GM21526 (cell line): ENCODE measurements around the gene ADAMTS3.

Experiments used
- ATAC-seq: cut with Tn5 transposase; IDR thresholded peaks from one replicate; pipeline ENCODE4 v1.9.1; 2021; ENCODE audit warnings: moderate library complexity; ENCODE audit not compliant: unreplicated experiment, low FRiP score

ADAMTS3 gene

GRCh38 chr4:72358483-72358882, 210.5 kb downstream of the ADAMTS3 start:
- no peak for ATAC-seq

GRCh38 chr4:72357908-72358307, 211.1 kb downstream of the ADAMTS3 start:
- ATAC-seq: no peak

DNA sequence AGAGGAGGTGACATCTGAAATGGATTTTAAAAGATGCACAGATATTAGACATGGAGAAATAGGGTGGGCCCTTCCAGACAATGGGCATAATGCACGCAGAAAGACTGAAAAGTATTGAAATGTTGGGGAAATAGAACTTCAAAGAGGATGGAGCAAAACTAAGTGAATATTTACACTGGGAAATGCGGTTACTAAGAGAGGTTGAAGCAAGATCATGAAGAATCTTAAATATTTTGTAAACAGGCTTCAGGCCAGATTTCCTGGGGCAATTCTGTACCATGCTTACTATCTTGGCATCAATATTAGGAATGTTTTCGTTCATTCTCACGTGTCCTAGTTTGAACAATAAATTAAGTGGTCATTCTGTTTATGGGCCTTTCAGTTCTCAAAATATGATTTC, 216.3 kb downstream of the ADAMTS3 start:
- no peak for ATAC-seq

DNA sequence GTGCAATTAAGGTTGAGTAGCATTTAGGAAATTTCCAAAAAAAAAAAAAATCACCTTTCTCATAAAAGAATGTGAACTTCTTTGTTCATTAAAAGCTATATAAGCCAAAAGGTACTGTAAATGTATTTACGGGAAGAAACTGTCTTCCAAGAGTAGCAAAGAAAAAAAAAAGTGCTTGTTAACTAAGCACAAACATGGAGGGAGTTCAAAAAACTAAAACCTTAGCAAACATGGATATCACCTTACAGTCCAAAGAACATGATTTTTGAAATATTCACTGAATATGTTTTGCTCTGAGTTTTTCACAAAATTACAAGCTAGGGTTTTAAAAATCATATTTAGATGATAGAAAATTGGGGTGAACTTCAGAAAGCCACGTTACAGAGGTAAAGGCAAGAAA, 217.5 kb downstream of the ADAMTS3 start:
- no peak for ATAC-seq

DNA sequence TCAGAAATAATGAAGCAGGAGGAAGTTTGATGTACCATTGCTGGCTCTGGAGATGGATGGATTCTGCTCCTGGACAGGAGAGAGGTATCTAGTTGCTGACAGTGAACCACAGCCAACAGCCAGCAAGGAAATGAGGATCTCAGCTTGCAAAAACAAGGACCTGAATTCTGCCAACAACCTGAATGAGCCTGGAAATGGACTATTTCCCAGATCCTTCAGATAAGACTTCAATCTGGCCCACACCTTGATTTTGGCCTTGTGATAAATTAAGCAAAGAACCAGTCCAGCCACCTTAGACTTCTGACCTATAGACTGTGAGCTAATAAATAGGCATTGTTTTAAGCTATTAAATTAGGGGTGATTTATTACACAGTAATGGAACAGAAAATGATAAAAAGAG, 220.3 kb downstream of the ADAMTS3 start:
- no peak for ATAC-seq

GRCh38 chr4:72344418-72344817, 224.6 kb downstream of the ADAMTS3 start:
- ATAC-seq: no peak

DNA sequence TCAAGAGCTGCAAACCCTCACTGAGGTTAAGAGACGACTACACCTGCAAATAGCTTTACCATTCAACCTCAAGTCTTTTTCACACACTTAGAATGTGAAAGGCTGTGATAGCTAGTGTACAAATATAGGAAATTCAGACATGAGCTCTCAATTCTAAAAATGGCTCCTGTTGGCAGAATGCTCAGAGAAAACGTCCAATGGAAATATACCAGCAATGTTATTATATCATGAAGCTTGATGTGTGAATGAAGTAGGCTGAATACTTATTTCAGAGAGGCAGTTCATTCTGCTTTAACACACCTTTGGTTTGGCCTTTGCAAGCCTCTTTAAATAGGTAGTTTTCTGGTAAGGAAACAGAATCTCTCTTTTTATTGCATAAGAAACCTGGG, 227.6 kb downstream of the ADAMTS3 start:
- no peak for ATAC-seq

- no peak for ATAC-seq
Measured at GRCh38 chr4:72340803-72341431, 228.1 kb downstream of the ADAMTS3 start.

DNA sequence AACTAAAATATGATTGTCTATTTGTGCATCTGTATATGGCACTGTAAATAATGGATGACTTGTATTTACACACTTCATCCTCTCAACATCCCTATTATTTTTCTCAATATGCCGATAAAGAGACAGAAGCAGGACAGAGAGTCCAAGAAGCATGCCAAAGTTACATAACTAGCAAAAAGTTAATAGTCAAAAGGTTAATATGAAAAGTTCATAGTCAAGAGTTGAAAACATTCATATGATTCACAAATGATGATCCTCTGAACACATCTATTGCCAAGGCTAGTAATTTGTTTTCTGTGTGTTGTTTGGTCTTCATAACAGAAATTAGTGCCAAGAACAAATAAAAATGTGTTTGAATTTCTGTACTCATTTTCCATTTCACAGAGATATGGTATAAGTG, 231.0 kb downstream of the ADAMTS3 start:
- no peak for ATAC-seq

DNA sequence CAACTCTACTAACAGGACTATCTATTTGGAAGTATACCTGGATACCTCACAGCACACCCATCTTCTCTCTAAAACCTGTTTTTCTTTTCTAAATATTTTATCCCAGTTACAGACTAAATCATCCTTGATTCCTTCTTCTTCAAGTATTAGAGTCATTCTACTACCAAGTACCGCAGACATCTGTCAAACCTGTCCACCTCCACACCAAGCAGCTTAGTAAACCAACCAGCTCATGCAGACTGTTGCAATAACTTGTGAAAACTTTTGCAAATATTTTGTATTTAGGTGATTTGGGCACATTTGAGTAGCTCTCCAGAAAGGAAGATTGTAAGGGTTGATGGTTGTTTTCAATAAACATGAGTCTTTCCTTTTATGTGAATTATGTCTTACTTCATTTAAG, 238.6 kb downstream of the ADAMTS3 start:
- ATAC-seq: no peak

DNA sequence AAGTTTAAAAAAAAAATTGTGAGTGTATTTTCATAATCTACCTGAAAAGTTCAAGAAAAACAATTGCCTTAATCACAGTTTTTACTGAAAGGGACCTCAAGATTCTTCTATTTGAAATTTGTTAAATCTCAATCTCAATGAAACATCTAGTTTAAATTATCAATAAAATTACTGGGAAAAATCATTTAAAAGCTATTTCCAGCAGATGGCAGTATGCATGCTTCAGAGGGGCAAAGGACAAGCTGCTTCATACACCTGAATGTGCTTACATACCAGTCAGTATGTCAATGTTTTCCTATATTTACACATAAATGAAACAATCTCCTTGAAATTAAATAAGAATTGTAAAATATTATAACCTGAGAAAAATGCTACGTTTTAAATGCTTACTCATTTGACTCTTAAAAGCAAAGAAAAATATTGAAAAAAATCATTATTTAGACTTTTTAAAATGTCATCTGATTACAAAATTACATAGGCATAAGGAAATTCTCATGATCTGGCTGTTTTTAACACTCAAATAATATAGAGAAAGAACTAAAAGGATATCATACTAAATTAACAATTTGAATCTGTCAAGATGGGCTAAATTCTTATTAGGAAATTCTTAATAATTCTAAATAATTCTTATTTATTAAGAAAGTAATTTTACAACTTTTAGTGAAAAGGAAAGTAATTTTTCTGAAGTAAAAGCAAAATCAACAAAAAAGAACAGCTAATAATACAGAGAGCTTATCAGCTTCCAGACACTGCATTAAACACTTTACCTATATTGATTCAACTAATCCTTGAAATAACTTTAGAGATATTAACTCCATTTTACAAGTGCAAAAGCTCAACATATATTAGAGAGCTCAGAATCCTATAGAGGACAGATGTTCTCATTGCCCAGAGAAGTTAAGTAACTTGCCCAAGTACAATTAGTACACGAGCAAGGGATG, 242.1 kb downstream of the ADAMTS3 start:
- ATAC-seq: no peak

- ATAC-seq: no peak
Measured at GRCh38 chr4:72325215-72325614, 243.8 kb downstream of the ADAMTS3 start.

DNA sequence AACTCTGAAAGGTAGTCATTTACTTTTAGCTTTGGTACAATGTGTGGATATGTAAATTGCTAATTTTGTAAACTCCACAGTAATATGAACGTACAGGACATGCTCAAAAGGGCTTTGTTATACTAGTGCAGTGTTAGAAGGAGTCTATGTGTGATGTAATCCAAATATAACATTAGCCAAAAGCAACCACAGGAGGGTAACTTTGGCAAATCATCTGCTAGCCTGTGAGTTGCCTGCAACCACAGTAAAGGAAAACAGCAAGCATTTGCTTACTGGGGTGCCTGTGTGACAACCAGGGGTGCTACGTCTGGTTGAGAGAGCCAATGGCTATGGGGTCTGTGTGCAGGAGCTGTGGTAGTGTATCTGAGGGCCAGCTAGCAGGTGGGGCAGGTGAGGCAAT, 245.8 kb downstream of the ADAMTS3 start:
- no peak for ATAC-seq

GRCh38 chr4:72320223-72320948, 248.6 kb downstream of the ADAMTS3 start:
- ATAC-seq: no peak

- ATAC-seq: no peak
Measured at GRCh38 chr4:72319601-72320021, 249.4 kb downstream of the ADAMTS3 start.

DNA sequence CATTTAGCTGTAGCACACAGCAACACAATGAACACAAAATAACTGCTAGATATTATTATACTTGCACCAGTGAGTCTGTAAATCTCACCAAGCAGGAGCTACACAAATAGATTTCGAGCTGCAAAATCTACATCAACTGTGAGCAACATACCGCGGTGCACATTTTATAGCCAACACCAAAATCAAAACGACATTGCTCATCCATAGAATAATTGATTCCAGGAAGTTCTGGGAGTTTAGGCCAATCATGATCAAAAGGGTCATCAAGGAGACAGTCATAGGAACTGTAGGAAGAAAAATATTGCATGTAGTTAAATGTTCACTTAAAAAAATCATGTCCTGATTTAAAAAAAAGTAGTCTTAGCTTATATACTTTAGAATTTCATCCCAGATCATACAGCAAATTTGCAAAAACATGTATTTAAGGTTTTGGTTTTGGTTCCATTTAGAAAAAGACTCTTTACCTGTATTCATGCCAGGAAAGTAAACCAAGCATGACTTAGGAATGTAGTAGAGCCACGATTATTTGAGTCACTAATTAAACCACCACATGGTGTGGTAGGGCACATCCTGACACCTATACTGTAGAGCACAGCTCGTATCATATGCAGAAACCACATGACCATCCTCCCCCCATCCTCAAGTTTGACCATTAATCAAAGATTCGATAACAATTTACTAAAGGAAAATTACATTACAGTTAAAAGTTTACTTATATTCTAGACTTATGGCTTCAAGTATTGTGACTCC, 250.4 kb downstream of the ADAMTS3 start:
- ATAC-seq: no peak

DNA sequence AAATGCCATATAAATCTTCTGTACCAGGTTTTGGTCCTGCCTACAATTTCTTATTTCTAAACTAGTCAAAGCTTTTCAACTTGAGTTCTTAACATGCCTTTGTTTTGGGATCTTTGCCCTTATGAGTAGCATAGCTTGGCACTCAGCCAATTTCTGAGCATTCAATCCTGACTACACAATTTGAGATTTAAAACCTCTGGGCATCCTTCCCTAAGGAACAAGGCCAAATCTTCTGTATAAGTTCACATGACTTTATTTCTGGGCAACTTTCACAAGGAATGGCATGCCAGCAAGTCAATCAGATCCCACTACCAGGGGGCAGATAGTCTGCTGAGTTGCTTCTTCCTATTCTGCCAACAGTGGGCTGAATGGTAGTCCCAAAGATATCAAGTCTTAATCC, 254.2 kb downstream of the ADAMTS3 start:
- ATAC-seq: no peak

- no peak for ATAC-seq
Measured at GRCh38 chr4:72313121-72313520, 255.9 kb downstream of the ADAMTS3 start.

DNA sequence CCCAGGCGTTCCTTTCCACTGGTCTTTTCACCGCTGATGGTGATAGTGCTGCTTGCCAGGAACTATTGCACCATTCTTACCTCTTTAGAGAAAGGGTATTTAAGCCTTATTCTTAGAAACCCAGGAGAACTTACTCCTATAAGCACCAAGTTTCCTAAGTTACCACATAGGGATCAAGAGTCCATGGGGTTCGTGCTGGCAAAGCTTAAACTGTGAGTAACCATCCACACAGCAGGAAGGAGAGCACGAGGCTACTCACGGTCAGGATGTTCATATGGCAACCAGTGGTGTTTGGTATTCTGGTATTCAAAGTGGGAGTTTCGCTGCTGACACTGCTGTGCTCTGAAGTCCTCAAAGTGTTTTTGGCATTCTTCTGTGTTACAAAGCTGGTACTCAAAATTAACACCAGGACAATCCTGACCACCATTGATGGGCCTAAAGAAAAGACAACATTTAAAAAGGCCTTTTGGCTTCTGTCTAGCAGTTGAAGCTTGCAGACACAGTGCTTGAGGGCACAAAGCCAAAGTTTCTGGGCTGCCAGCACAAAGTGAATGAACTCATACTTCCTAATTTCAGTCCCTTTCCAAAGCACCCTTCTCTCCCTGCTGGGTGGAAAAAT, 256.9 kb downstream of the ADAMTS3 start:
- ATAC-seq: no peak

DNA sequence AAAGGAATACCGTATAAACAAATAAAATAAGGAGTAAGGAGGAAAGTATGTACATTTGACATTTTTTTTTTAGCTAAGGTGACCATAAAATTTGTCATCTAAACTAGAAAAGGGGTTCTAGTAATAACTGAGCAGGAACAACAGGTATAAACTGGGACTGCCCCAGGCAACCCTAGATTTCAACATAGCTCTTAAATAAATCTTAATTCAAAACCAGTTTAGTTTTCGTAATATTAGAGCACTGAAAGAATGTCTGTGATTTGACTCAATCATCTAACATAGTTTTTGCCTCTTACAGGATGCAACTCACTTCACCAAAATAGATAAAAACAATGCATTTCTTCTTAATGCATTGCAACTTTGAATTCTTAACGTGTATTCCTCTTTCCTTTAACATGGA, 257.7 kb downstream of the ADAMTS3 start:
- ATAC-seq: no peak
